NCI-H226 (cell line): ENCODE results near the gene NTN3.
"Not testable (repeated sequence)": the region's sequence is repeated elsewhere in the genome, so short reads cannot be mapped to it uniquely, and the experiment has no call there.

Experiments used
- DNase-seq: peaks from one replicate; pipeline ENCODE4 v3.0.0-alpha.2; 2015

The NTN3 gene

DNA sequence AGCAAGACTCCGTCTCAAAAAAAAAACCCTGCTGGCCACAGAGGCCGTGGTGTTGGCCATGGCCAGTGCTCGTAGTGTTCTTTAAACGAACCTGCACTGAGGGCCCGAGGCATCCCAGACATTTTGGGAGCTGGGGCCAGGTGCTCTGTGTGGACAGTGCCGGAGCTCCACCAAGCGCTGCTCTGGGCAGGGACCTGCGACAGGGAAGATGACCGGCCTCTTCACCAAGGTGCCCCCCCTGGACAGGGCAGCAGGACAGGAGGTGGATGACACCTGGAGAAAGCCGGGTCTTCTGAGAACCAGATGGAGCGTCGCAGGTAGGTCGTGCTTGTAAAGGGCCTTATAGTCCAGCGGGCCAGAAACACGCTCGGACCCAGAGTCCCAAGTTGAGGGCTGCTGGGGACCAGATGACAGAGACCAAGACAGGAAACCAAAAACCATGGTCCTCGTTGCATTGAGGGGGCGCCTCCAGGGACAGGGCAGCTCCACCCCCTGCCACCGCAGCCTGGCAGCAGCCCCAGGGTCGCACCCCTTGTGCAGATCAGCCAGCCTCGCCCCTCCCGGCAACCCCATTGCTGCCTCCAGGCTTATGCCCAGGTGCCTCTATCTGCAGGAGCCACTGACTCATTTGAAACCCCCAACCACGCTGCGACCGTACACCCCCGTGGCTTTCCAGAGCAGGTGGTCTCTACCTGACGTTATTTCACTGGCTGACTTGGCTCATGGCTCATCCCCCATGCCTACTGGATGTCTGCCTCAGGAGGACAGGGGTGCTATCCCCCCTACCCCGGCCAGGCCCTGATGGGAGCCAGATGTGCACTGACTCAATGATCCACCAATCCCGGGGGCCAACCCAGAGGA, 4.2 kb upstream of the NTN3 start:
- DNase-seq, result no peak

DNA sequence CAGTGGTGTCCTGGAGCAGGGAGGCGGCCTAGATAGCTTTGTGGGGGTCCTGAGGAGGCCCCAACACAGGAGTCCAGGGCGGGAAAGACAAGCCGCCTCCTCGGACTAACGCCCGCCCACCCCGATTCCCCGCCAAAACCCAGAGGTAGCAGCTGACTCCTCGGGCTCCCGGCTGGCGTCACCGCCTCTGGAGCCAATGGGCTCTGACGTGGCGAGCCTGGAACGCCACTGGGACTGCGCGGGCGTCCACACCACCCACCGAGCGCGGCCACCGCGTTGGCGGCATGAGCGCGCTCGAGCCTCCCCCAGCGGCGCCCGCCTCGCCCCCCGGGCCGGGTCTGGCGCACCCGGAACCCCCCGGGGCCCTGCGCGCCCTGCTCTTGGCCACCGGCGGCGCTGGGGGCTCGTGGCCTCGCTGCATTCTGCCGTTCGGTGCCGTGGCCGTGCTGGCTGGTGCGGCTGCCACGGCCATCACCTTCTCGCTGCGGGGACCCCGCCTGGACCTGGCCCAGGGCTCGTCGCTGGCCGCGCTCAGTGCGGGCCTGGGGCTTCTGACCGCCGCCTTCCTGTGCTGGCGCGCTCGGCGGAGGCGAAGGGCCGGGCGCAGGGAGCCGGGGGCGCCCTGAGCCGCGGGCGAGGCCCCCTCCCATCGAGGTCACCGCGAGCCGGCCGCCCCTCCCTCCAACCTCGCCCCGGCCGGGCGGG, 3.4 kb upstream of the NTN3 start:
- peak; percentile 74 for DNase-seq

DNA sequence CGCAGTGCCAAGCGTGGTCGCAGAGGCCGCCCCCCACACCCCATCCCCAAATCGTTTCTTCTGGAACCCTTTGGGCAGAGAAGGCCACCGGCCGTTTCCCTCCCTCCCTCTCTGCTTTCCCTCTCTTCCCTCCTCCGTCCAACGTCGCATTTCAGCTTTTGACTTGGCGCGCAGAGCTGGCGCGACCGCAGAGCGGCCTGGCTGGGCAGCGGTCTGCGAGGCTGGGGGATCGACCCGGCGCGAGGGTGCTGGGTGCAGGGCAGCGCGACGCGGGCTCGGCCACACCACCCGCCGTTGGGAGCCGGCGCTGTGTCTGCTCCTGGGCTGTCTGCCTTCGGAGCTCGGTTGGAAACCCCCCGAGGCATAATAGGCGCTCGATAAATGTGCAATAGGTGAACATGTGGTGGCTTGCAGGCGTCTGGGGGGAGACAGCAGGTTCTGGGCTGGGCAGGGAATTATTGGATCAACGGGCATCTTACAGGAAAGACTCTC, 2.8 kb upstream of the NTN3 start:
- DNase-seq, result no peak

DNA sequence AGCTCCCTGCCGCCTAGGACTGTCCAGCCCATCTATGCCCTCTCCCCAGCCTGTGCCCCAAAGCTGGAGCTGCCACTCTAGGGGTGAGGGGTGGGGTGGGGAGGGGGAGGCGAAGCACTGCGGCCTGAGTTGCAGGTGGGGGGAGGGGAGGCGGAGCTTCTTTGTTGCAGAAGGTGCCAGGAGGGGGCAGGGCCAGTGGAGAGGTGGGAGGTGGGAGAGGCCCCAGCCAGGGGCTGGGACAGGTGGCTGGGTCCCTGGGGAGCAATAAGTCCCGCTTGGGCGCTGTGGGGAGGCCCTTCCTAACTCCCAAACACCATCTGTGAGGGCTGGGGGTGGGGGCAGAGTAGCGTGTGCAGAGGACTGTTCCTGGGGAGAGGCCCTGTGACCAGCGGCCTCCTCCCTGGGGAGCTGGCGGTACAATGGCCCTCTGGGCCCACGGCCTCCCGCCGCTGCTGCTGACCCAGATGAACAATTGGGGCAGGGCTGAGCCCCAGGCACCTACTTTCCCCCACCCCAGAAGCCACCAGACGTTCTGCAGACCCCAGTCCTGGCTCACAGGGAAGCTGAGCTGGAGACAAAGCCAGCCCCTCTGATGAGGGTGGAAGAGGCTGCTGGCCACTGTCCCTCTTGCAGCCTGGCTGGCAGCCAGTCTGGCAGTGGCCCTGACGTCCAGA, 2.2 kb upstream of the NTN3 start:
- no peak for DNase-seq

DNA sequence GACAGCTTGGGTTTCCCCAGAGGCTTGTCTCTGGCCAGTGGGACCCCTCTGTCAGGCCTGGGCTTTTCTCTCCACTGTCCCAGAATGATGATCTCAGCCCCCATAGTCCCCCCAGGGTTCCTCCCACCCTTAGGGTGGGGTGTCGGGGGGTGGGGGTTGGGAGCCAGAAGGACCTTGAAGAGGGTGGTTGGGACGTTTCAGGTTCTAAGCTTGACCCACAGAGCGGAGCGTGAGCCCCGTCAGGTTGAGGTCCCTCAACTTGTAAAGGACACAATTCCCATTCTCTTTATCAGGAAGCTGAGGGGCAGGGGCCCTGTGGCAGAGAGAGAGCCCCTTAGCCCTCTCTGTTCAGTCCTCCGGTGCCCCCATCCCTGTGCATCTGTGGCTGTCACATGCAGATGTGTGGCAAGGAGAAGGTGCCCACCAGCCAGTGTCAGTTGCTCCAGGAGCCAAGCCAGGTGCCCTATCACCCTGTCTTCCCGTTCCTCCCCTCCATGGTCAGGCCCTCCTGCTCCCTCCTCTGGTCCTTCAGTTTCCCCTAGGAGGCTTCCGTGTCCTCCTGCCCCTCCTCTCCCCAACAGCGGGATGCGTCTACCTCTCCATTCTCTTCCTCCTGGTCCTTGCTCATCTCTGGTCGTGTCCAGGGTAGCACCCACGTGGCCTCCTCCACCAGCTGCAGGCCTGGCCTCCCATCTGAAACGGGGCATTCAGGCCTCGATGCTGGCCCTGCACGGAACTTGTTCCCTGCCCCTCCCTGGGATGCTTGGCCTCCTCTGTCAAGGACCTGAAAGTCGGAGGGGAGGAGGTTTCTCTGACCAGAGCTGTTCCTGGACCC, 1.5 kb upstream of the NTN3 start:
- no peak for DNase-seq

DNA sequence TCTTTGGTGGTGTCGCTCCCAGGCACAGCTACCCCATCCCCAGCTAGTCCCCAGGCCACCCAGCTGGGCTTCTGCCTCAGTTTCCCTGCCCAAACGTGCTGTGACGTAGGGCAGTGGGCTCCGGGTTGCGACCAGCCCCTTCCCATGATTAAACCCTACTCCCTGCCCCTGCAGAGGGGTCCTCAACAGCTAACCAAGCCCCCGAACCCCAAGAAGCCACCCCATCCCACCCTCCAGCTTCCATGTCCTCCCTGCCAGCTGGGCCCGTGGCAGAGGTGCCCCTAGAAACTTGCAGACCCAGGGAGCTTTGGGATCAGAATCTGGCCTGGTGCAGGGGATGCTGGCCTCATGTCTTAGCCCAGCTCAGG, 879 bp upstream of the NTN3 start:
- DNase-seq, result no peak

DNA sequence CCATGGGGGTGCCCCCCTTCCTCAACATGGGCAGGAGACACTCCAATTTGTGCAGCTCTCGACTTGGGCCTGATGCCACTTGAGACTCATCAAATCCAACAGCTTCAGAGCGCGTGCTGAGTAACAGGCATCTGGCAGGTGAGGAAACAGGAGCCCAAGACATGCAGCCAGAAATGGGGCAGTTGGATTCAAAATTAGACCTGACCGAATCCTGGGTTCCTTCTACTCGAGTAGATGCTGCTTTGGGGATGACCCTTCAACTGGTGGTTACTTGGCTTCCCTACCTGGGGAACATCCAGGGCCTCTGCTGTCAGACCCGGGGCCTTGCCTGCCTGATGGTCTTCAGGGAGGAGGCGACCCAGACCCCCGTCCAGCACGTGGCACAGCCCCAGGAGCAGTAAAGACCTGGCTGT, 488 bp upstream of the NTN3 start:
- DNase-seq, result no peak

DNA sequence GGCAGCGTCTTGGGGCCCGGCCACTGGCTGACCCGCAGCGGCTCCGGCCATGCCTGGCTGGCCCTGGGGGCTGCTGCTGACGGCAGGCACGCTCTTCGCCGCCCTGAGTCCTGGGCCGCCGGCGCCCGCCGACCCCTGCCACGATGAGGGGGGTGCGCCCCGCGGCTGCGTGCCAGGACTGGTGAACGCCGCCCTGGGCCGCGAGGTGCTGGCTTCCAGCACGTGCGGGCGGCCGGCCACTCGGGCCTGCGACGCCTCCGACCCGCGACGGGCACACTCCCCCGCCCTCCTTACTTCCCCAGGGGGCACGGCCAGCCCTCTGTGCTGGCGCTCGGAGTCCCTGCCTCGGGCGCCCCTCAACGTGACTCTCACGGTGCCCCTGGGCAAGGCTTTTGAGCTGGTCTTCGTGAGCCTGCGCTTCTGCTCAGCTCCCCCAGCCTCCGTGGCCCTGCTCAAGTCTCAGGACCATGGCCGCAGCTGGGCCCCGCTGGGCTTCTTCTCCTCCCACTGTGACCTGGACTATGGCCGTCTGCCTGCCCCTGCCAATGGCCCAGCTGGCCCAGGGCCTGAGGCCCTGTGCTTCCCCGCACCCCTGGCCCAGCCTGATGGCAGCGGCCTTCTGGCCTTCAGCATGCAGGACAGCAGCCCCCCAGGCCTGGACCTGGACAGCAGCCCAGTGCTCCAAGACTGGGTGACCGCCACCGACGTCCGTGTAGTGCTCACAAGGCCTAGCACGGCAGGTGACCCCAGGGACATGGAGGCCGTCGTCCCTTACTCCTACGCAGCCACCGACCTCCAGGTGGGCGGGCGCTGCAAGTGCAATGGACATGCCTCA, 773 bp downstream of the NTN3 start:
- DNase-seq, result no peak

DNA sequence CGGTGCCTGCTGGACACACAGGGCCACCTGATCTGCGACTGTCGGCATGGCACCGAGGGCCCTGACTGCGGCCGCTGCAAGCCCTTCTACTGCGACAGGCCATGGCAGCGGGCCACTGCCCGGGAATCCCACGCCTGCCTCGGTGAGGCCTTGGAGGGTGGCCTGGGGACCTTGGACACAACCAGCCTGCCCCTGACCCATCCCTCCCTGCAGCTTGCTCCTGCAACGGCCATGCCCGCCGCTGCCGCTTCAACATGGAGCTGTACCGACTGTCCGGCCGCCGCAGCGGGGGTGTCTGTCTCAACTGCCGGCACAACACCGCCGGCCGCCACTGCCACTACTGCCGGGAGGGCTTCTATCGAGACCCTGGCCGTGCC, 1.4 kb downstream of the NTN3 start:
- no peak for DNase-seq

DNA sequence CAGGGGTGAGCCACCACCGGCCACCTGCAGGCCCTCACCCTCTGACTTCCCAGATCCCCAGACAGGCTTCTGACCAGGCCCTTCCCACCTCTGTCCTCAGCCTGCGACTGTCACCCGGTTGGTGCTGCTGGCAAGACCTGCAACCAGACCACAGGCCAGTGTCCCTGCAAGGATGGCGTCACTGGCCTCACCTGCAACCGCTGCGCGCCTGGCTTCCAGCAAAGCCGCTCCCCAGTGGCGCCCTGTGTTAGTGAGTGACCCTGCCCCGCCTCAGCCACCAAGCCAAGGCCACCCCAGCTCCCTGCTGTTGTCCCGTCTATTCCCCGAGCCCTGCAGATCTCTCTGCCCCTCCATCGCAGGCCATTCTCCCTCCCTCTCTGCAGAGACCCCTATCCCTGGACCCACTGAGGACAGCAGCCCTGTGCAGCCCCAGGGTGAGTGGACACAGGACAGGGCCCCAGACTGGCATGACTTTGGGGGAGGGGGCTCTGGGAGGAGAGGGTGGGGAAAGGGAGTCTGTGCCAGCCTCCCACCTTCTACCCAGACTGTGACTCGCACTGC, 1.9 kb downstream of the NTN3 start:
- DNase-seq, result no peak

DNA sequence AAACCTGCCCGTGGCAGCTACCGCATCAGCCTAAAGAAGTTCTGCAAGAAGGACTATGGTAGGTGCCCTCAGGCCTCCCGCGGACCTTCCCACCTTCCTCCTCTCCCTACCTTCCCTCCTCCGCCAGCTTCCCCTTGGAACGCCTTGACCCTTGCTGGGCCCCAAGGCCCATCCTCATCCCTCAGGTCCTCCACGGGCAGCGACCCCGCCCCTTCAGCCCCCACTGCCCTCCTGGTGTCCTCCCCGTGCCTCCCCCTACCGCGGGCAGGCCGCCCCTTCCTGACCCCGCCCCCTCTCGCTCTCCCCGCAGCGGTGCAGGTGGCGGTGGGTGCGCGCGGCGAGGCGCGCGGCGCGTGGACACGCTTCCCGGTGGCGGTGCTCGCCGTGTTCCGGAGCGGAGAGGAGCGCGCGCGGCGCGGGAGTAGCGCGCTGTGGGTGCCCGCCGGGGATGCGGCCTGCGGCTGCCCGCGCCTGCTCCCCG, 2.4 kb downstream of the NTN3 start:
- peak; percentile 42 for DNase-seq

DNA sequence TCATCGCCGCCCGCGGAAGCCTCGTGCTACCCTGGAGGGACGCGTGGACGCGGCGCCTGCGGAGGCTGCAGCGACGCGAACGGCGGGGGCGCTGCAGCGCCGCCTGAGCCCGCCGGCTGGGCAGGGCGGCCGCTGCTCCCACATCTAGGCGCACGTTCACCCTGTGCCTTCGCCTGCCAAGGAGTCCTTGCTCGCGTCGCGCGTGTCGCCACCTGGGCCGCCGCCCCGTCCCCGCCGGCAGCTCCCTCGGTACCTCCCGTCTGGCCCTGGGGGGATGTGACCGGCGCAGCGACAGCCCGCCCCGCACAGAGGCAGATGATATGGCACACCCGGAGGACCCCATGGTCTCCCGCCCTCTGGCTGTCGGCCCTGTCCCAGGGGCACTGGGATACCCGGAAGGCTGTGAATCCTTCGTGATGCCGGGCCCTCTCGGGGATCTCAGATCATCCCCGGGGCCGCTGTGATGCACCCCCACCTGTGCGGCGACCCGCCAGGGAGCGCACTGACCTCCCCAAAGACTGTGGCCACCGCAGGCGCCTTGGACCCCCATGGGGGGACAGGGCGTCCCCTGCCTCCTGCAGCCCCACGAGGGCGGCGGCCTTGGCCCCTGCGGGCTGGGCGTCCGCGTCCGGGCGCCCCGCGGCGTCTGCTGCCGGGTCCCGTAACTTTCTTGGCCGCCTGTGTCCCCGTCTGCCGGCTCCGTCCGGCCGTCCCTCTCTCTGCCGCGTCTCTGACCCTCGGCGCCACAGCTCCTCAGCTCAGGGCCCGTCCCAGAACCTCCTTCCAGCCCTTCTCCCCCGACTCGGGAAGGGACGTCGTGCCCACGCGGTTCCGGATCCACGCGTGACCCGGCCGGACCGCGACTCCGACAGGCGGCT, 3.1 kb downstream of the NTN3 start:
- DNase-seq, result peak; percentile 46

DNA sequence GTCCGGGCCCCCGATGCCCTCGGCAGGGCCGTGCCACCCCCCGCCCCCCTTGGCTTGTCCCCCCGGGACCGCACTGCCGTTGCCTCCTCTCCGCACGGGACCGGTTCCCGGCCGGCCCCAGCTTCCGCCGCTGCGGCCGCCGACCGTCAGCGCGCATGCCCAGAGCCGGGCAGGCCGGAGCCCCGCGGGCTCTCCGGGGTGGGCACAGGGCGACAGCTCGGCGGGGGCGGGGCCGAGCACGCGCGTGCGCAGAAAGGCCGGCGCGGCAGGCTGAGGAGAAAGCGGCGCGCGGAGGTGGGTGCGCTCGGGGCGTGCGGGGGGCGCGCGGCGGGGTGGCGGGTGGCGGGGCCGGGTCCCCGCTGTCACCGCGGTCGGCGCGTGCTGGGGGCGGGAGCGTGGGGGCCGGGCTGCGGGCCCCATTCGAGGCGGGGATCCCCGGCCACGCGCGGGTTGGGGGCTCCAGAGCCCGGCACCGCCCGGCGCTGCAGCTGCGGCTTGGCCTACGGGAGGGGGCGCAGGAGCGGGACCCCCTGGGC, 3.8 kb downstream of the NTN3 start, which contains the start of gene TBC1D24:
Gene TBC1D24, plus strand, starts transcription at position 251 of the 536 bp plus-strand sequence. CDS start 21,022 bp downstream, outside the sequence.
- DNase-seq, result peak; percentile 76

DNA sequence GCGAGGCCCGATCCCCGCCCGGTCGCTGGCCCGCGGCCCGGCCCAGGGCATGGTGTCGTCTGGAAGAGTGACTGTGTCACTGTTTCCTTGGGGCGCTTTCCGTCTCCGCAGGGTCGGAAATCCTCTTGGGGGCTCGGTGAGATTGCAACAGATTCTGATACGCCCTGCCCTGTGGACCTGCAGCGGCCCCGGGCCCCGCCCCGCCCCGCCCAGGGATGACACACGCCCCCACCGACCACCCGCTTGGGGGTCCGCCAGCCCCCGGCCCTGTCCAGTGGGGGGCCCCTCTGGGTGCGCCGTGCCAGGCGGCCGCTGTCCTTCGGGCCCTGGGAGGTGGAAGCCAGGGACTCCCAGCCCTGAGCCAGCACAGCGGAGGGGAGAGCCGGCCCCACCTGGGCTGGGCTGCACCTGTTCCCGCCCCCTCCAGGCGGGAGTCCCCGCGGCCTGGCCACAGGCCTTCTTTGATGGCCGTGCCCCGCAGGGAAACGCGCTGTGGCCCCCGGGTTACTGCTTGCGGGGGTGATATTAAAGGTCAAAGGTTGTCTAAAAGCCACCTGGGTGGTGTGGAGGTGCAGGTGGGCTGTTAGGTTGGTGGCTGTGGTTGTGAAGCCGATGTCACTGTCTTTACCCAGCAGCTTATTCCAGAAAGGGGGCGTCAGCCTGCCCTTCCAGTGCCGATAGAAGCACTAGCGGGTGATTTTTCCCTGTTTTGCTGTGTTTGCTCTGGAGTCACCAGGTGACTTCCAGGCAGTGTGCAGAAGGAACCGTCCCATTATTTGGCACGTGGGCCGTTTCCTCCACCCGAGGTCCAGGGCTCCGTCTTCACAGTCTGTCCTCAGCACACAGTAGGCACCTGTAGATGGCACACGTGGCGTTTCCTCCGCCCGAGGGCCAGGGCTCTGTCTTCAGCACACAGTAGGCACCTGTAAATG, 4.6 kb downstream of the NTN3 start:
- DNase-seq, result no peak

DNA sequence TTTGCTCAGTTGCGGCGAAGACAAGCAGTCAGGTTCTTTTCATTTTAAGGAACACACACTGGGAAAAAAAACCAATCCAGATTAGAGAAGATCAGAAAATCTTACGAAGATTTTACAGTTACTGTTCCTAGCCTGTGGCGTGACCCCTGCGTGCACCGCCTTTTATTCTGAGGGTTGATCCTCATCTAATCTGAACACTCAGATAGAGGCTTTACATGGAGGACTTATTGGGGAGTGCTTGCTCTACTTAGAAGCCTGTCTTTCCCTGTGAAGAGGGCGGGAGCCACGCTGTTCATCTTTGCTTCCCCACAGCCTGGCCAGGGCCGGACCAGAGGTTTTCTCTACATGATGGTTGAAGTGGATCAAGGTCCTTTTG, 5.2 kb downstream of the NTN3 start:
- DNase-seq, result no peak

DNA sequence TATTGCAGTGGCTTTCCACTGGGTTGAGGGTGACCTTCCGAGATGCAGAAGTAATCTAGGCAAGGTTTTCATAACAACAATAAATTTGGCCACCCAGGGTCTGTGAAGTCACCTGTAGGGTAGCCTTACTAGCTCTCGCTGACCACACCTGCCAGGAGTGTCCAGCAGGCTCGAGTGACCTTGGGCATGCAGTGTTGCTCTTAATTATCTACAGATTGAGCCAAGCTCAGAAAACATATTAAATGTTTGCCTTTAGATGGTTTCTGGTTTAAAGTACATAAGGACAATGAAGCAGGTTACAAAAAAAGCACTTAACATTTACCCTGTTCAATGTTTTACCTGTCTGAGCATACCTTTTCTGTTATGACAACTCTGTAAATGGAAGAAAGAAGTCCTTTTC, 5.6 kb downstream of the NTN3 start:
- no peak for DNase-seq

DNA sequence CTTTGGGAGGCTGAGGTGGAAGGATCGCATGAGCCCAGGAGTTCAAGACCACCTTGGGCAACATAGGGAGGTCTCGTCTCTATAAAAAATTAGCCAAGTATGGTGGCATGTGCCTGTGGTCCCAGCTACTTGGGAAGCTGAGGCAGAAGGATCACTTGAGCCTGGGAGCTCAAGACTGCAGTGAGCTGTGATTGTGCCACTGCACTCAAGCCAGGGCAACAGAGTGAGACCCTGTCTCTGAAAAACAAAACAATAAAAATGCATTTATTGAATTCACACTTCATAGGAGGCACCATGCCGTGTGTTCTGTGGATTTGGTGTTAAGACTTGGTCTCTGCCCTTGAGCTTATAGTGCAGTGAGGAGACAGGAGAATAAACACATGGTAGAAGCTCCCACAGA, 6.2 kb downstream of the NTN3 start:
- DNase-seq, result no peak

DNA sequence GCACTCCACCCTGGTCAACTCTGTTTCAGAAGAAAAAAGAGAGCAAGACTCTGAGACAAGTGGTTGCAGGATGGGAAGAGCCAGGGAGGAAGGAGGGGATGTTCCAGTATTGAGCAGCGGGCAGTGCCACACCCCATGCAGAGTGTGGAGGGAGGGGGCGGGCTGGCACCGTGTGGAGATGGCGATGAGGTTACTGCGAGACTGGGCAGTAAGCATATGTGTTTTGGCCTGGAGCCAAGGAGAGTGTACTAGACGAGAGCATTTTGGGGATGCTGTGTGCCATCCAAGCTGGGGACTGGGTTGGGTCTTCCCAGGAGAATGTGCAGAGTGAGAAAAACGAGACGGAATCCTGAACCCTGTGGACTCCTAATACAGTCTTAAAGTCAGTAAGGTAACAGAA, 7.2 kb downstream of the NTN3 start:
- DNase-seq, result no peak

DNA sequence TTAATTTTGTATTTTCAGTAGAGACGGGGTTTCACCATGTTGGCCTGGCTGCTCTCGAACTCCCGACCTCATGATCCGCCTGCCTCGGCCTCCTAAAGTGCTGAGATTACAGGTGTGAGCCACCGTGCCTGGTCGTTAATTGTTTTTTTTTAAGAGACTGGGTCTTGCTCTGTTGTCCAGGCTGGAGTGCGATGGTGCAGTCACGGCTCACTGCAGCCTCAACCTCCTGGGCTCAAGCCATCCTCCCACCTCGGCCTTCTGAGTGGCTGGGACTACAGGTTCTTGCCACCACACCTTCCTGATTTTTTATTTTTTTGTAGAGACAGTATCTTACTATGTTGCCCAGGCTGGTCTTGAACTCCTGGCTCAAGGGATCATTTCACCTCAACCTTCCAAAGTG, 8.9 kb downstream of the NTN3 start:
- DNase-seq, result not testable (repeated sequence)
